Measurements from ENCODE around the gene PGLYRP4. TPM values are rescaled to one million over a fixed set of nuclear protein-coding genes. Genes with fewer than 3 reads are reported as not detected.

Gene PGLYRP4
- total and polyA plus RNA-seq, 8 donors: not detected

DNA sequence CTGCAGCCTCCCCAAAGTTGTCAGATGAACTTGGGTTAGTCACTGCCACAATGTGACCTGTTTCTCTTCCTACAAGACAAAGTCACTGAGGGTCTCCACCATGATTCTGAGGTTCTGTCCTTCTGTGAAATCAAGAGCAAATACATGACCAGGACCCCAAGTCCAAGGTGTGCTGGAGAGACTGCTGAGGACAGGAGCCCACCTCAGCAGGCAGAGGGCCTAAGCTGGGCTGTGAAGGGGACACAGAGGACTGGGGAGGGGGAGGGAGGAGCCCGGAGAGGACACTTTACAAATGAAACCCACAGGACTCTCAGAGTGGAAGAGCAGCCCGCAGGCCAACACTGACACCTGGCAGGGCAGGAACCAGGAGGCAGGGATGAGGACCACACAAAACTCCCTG, 39.2 kb downstream of the PGLYRP4 start:
- intact Hi-C loops (cut with DNase I): no loop called here
- DNase-seq (no peak), ATAC-seq (no peak)
- H3K4me3 ChIP-seq: no peak overlapping the region
- H3K4me1 ChIP-seq: no peaks in the 10 kb centered on the region
- TF ChIP-seq, protein P1, sequence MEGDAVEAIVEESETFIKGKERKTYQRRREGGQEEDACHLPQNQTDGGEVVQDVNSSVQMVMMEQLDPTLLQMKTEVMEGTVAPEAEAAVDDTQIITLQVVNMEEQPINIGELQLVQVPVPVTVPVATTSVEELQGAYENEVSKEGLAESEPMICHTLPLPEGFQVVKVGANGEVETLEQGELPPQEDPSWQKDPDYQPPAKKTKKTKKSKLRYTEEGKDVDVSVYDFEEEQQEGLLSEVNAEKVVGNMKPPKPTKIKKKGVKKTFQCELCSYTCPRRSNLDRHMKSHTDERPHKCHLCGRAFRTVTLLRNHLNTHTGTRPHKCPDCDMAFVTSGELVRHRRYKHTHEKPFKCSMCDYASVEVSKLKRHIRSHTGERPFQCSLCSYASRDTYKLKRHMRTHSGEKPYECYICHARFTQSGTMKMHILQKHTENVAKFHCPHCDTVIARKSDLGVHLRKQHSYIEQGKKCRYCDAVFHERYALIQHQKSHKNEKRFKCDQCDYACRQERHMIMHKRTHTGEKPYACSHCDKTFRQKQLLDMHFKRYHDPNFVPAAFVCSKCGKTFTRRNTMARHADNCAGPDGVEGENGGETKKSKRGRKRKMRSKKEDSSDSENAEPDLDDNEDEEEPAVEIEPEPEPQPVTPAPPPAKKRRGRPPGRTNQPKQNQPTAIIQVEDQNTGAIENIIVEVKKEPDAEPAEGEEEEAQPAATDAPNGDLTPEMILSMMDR (IDR thresholded peaks at IDR 0.05): no peak
- H3K36me3 ChIP-seq: no peaks in the 10 kb centered on the region
- H3K27me3 ChIP-seq: peaks cover 0 to 18% of the 10 kb centered on the region in 2 donors
- H3K27ac ChIP-seq: no peak overlapping the region
- H3K9me3 ChIP-seq: no peaks in the 10 kb centered on the region

GRCh38 chr1:153308540-153308939, 40.1 kb downstream of the PGLYRP4 start:
- Histone ChIP-seq H3K4me1 (no peaks in the 10 kb centered on the region), H3K4me3 (no peak overlapping the region), H3K36me3 (no peaks in the 10 kb centered on the region), H3K27ac (no peak overlapping the region), H3K9me3 (no peaks in the 10 kb centered on the region), H3K27me3 (peaks cover 0 to 18% of the 10 kb centered on the region in 2 donors)
- no peak for ATAC-seq
- TF ChIP-seq, protein P1 (IDR thresholded peaks at IDR 0.05): no peak
- intact Hi-C loops (cut with DNase I): no loop called here
- DNase-seq: no peak

DNA sequence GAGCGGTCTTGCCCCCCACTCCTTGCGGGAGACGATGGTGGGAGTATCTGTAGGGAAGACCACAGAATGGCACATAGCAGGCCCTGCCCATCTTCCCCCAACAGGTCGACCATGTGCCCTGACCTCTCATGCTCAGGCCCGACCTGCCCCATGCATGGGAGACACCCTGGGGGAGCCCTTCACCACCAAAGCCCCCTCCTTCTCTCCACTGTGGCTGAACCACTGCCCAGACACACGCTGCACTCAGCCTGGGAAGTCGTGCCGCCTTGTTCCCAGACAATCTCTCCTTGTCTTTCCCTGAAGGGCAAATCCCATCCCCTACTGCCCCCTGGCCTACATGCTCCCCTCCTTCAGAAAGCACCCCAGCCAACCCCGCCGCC, 41.4 kb downstream of the PGLYRP4 start:
- ATAC-seq (no peak), DNase-seq (no peak)
- intact Hi-C loops (cut with DNase I): no loop called here
- H3K4me1 ChIP-seq: no peaks in the 10 kb centered on the region
- H3K36me3 ChIP-seq: no peaks in the 10 kb centered on the region
- peaks cover 0 to 18% of the 10 kb centered on the region in 2 donors for H3K27me3 ChIP-seq
- no peaks in the 10 kb centered on the region for H3K9me3 ChIP-seq
- TF ChIP-seq, protein P1 (IDR thresholded peaks at IDR 0.05): no peak
- no peak overlapping the region for H3K4me3 ChIP-seq
- no peak overlapping the region for H3K27ac ChIP-seq

DNA sequence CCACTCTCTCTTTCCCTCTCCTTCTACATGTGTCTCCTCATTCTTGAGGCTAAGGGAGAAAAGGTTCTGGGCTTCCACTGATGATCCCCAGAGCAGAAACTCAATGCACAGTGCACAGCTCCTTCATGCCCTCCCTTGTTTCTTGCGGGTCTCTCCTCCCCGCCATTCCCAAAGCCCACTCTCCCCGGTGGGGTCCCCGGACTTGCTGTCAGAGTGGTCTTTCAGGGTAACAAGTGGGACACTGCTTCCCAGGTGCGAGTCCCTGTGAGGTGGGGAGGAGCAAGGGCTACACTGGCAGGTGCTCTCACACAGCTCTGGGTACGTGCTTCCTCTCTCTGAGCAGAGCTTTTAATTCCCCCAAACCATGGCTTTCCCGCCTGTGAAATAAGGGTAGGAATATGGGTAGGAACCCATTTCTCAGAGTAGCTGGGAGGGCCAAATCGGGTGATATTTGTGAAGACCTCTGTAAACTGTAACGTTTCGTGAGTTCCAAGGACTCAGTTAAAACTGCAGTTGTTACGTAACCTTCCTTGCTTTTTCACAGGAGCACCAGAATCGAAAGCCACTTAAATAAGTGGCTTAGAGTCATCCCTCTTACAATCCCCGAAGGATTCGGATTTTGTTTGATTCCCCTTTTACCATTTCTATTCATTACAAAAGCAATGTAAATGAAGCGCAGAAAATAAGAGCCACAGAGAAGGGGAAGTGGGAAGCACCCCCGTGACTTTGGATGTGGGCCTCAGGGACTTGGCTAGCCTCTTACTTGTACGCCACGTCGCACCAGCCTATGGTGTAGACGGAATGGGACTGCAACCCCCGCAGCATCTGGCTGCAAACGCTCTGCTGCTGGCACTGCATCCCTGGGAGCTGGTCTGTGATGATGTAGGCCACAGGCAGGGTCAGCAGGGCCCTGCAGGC, 42.1 kb downstream of the PGLYRP4 start:
- TF ChIP-seq, protein P1 (IDR thresholded peaks at IDR 0.05): no peak
- DNase-seq: no peak
- intact Hi-C loops (cut with DNase I): no loop called here

DNA sequence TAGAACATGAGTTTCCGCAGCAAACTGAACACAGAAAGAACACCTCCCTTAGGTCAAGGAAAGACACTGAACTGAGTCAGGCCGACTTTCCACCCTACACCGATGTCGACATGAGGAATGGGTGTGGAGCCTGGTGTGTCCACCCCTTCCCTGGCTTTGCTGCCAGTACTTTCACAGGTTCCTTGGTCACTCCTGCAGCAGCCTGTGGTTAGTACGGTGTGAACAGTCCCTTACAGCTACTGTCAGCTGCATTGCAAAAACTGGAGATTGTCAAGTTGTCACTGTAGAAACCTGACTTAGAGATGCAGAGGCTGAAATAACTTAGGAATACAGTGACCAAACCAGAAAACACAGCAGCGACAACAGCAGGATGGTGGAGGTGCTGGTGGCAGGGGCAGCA, 43.0 kb downstream of the PGLYRP4 start:
- intact Hi-C loops (cut with DNase I): no loop called here
- H3K27me3 ChIP-seq: peaks cover 0 to 18% of the 10 kb centered on the region in 2 donors
- DNase-seq (no peak), ATAC-seq (no peak)
- TF ChIP-seq, protein P1 (IDR thresholded peaks at IDR 0.05): no peak
- H3K36me3 ChIP-seq: no peaks in the 10 kb centered on the region
- no peaks in the 10 kb centered on the region for H3K4me1 ChIP-seq
- no peak overlapping the region for H3K27ac ChIP-seq
- H3K9me3 ChIP-seq: no peaks in the 10 kb centered on the region
- H3K4me3 ChIP-seq: no peak overlapping the region

More for the DNA sequence above, 42.1 kb downstream of the PGLYRP4 start:
- Histone ChIP-seq H3K27ac (no peak overlapping the region), H3K9me3 (no peaks in the 10 kb centered on the region), H3K36me3 (no peaks in the 10 kb centered on the region), H3K4me1 (no peaks in the 10 kb centered on the region), H3K27me3 (peaks cover 0 to 18% of the 10 kb centered on the region in 2 donors), H3K4me3 (no peak overlapping the region)
- no peak for ATAC-seq
